Peyer's patch (tissue), 4 donors: ENCODE measurements around the gene CSRNP3. TPM values are rescaled to one million over a fixed set of nuclear protein-coding genes. Genes with fewer than 3 reads are reported as not detected.

Source experiments
- DNase-seq, 3 donors: peaks; one replicate each; pipeline ENCODE4 v3.0.0-alpha.2; 2017 to 2019
- H3K27ac ChIP-seq, 4 donors: fragments of 200-600 bp; sonication (generic); one replicate each; pipeline ENCODE4 v1.5.1; 2016 to 2019
- H3K27me3 ChIP-seq, 2 donors: fragments of 200-600 bp; sonication (generic); one replicate each; pipeline ENCODE4 v1.5.1; 2019
- H3K36me3 ChIP-seq, 3 donors: fragments of 200-600 bp; sonication (generic); one replicate each; pipeline ENCODE4 v1.5.1; 2016 to 2019
- H3K4me1 ChIP-seq, 4 donors: fragments of 200-600 bp; sonication (generic); one replicate each; pipeline ENCODE4 v1.5.1; 2016 to 2019
- H3K4me3 ChIP-seq, 4 donors: fragments of 200-600 bp; sonication (generic); 1 replicate in 3 of 4; 2 replicates in 1 of 4; pipeline ENCODE4 v1.5.1; 2016 to 2019; ENCODE audit warnings: mild to moderate bottlenecking in 1 of 4
- H3K9me3 ChIP-seq, 4 donors: fragments of 200-600 bp; sonication (generic); one replicate each; pipeline ENCODE4 v1.5.1; 2016 to 2019; ENCODE audit warnings: mild to moderate bottlenecking in 1 of 4
- POLR2A ChIP-seq, 2 donors: fragments of 450-650 bp; IDR thresholded peaks; one replicate each; pipeline ENCODE4 v1.5.1; 2017; ENCODE audit warnings: antibody characterized with exemption in 2 of 2, mild to moderate bottlenecking in 2 of 2, moderate library complexity in 2 of 2
- total RNA-seq, 4 donors: library from RNA; depleted of rRNA; stranded (reverse); fragments of >200 nt; gene quantifications; one replicate each; pipeline ENCODE4 v1.1.0, GENCODE V29; 2016
- TF ChIP-seq, protein P1 (sequence below), 6 experiments: fragments of 450-650 bp in 4 of 6; fragments of 200-600 bp in 2 of 6; sonication (generic) in 1 of 6; IDR thresholded peaks; one replicate each; pipeline ENCODE4 v1.5.1; 2017 to 2019; ENCODE audit warnings: antibody characterized with exemption in 6 of 6, mild to moderate bottlenecking in 3 of 6, moderate library complexity in 1 of 6

CSRNP3 gene
- total RNA-seq, 4 donors from 2014 or later: 1.6 to 10.5 (median 4.4) TPM

DNA sequence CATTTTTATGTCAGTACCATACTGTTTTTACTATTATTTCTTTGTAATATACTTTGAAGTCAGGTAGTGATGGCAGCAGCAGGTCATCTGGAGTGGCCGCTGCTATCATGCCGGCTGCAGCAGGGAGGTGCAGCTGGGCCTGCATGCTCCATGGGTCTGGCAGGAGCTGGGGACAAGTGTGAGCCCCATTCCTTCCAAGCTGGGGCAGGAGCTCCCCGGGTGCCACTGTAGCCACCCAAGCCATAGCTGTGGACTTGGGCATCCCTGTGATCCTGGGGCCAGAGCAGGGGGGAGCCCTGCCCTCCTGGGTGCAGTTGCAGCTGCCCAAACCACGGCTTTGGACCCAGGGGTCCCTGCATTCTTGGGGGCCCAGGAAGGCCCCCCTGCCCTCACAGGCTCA, 59.2 kb downstream of the CSRNP3 start:
- no peak for TF ChIP-seq POLR2A (IDR thresholded peaks at IDR 0.05)
- TF ChIP-seq, protein P1, sequence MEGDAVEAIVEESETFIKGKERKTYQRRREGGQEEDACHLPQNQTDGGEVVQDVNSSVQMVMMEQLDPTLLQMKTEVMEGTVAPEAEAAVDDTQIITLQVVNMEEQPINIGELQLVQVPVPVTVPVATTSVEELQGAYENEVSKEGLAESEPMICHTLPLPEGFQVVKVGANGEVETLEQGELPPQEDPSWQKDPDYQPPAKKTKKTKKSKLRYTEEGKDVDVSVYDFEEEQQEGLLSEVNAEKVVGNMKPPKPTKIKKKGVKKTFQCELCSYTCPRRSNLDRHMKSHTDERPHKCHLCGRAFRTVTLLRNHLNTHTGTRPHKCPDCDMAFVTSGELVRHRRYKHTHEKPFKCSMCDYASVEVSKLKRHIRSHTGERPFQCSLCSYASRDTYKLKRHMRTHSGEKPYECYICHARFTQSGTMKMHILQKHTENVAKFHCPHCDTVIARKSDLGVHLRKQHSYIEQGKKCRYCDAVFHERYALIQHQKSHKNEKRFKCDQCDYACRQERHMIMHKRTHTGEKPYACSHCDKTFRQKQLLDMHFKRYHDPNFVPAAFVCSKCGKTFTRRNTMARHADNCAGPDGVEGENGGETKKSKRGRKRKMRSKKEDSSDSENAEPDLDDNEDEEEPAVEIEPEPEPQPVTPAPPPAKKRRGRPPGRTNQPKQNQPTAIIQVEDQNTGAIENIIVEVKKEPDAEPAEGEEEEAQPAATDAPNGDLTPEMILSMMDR (IDR thresholded peaks at IDR 0.05): no peak
- H3K9me3 ChIP-seq: no peaks in the 10 kb centered on the region
- no peak overlapping the region for H3K4me3 ChIP-seq
- no peaks in the 10 kb centered on the region for H3K36me3 ChIP-seq
- no peak overlapping the region for H3K27ac ChIP-seq
- H3K4me1 ChIP-seq: no peaks in the 10 kb centered on the region
- H3K27me3 ChIP-seq: no peaks in the 10 kb centered on the region
- no peak for DNase-seq

DNA sequence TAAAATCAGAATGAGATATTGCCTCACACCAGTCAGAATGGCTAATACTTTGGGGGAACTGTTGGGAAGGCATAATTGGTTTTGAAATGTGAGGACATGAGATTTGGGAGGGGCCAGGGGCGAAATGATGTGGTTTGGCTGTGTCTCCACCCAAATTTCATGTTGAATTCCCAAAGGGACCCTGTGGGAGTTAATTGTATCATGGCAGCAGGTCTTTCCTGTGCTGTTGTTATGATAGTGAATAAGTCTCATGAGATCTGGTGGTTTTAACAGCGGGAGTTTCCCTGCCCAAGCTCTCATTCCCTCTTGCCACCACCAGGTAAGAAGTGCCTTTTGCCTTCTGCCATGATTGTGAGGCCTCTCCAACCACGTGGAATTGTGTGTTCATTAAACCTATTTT, 59.6 kb downstream of the CSRNP3 start:
- Histone ChIP-seq H3K27me3 (no peaks in the 10 kb centered on the region), H3K27ac (no peak overlapping the region), H3K36me3 (no peaks in the 10 kb centered on the region), H3K4me1 (no peaks in the 10 kb centered on the region), H3K9me3 (no peaks in the 10 kb centered on the region), H3K4me3 (no peak overlapping the region)
- no peak for DNase-seq
- TF ChIP-seq, protein P1 (IDR thresholded peaks at IDR 0.05): no peak
- no peak for TF ChIP-seq POLR2A (IDR thresholded peaks at IDR 0.05)

DNA sequence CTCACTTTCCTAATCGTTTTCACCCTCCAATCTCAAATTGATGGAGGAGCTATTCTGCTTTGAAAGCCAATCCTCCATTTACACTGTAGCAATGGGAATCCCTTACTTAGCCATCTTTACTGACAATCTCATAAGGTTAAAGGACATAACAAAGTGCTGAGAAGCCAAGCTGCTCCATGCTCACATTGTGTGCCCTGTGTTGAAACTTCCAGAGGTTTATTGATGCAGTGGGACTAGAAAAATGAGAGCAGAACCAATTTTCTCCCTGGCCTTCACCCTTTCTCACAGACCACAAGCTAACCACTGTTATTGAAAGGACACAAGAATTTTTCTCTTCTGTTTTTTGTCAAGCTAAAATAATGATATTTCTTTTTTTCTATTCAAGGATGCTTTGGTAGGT, 63.8 kb downstream of the CSRNP3 start:
- no peaks in the 10 kb centered on the region for H3K9me3 ChIP-seq
- DNase-seq: no peak
- TF ChIP-seq POLR2A (IDR thresholded peaks at IDR 0.05): no peak

DNA sequence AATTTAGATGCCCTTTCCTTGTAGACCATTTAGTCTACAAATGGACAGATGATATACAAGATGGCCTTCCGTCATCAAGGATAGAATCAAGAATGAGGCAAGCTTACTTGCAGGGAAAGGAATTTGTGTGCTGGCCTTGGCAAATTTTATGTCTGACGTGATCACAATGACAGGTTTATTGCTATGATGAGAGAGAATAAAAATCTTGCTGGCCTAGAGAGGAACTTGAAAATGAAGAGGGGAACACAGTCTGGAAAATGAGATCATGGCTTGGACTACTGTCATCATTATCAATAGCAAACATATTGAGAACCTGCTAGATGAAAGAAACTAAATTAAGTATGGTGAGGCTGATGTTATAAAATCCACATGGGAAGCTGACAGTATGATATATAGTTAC, 66.0 kb downstream of the CSRNP3 start:
- no peaks in the 10 kb centered on the region for H3K36me3 ChIP-seq
- TF ChIP-seq, protein P1 (IDR thresholded peaks at IDR 0.05): no peak
- TF ChIP-seq POLR2A (IDR thresholded peaks at IDR 0.05): no peak
- H3K27me3 ChIP-seq: no peaks in the 10 kb centered on the region
- H3K27ac ChIP-seq: no peak overlapping the region
- no peak overlapping the region for H3K4me3 ChIP-seq
- H3K4me1 ChIP-seq: no peaks in the 10 kb centered on the region
- no peaks in the 10 kb centered on the region for H3K9me3 ChIP-seq
- no peak for DNase-seq

More for the DNA sequence above, 63.8 kb downstream of the CSRNP3 start:
- H3K4me1 ChIP-seq: no peaks in the 10 kb centered on the region
- H3K4me3 ChIP-seq: no peak overlapping the region
- H3K27ac ChIP-seq: no peak overlapping the region
- no peaks in the 10 kb centered on the region for H3K36me3 ChIP-seq
- H3K27me3 ChIP-seq: no peaks in the 10 kb centered on the region

DNA sequence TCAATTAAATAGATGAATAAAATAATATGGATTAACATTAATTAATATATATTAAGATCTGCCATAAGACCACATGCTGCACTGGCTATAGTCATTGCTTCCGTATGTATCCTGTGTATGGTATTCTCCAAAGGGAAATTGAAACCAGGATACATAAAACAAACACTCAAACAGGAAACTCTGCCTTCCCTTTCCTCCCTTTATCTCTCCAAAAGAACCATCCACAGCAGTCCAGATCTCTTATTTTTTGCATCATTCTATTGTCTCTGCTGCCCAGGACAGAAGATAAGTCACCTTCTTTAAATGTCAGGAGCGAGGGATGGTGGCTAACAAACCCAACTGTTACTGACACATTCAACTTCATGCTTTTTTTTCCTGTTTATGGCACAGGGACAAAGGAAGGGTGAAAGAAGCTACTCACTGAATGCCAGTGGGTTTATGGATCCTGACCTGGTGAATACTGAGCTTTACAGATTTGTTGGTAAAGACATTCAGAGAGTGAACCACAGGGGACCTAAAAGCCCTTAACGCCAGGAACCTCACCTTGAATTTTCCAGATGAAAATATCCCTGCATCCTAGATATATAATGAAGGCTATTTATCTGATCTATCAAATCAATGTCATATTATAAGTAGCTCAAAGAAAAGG, 67.5 kb downstream of the CSRNP3 start:
- Histone ChIP-seq H3K27me3 (no peaks in the 10 kb centered on the region), H3K27ac (no peak overlapping the region), H3K4me1 (no peaks in the 10 kb centered on the region), H3K4me3 (no peak overlapping the region), H3K36me3 (no peaks in the 10 kb centered on the region), H3K9me3 (no peaks in the 10 kb centered on the region)
- no peak for DNase-seq
- TF ChIP-seq, protein P1 (IDR thresholded peaks at IDR 0.05): no peak
- TF ChIP-seq POLR2A (IDR thresholded peaks at IDR 0.05): no peak

DNA sequence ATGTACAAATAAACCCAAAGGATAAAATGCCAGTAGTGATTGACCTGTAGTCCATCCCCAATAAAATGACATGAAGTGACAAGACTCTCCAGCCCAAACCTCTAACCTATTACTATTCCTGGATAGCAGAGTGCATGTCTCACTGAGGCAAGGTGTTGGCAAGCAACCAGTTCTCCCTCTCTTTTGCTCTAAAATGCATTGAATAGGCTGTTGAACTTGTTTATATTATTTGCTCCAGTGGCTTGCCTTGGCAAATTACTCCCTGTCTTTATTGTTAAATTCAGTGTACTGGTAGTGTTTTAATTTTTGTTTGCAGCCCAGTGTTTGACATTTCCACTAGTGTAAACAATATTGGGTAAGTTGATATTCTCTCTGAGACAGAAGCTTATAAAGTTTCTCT, 70.5 kb downstream of the CSRNP3 start:
- Histone ChIP-seq H3K36me3 (no peaks in the 10 kb centered on the region), H3K4me1 (no peaks in the 10 kb centered on the region), H3K9me3 (no peaks in the 10 kb centered on the region), H3K27ac (no peak overlapping the region), H3K27me3 (no peaks in the 10 kb centered on the region), H3K4me3 (no peak overlapping the region)
- TF ChIP-seq, protein P1 (IDR thresholded peaks at IDR 0.05): no peak
- TF ChIP-seq POLR2A (IDR thresholded peaks at IDR 0.05): no peak
- DNase-seq: no peak
